Measurements from ENCODE around the gene CAMK1D.

DNA sequence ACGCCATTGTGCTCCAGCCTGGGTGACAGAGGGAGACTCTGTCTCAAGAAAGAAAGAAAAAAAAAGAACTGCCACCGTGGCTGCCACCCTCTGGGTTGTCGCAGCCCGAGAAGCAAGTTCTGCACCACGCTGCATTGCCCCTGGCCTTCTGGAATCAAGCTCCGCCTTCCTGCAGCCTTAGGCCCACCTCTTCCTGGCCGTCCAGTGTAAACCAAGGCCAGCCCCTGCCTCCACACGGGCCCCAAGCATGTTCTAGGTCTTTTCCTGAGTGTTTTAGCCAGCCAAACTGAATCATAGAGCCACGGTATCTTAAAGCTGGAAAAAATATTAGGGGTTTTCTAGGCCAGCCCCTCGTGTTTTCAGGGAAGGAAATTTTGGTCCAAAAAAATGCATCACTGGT, 463.2 kb downstream of the CAMK1D start:
- TF ChIP-seq POLR2A (IDR thresholded peaks at IDR 0.05): no peak
- TF ChIP-seq, protein P1, sequence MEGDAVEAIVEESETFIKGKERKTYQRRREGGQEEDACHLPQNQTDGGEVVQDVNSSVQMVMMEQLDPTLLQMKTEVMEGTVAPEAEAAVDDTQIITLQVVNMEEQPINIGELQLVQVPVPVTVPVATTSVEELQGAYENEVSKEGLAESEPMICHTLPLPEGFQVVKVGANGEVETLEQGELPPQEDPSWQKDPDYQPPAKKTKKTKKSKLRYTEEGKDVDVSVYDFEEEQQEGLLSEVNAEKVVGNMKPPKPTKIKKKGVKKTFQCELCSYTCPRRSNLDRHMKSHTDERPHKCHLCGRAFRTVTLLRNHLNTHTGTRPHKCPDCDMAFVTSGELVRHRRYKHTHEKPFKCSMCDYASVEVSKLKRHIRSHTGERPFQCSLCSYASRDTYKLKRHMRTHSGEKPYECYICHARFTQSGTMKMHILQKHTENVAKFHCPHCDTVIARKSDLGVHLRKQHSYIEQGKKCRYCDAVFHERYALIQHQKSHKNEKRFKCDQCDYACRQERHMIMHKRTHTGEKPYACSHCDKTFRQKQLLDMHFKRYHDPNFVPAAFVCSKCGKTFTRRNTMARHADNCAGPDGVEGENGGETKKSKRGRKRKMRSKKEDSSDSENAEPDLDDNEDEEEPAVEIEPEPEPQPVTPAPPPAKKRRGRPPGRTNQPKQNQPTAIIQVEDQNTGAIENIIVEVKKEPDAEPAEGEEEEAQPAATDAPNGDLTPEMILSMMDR (IDR thresholded peaks at IDR 0.05): no peak
